ENCODE data around the gene CCDC78.

Gene CCDC78

DNA sequence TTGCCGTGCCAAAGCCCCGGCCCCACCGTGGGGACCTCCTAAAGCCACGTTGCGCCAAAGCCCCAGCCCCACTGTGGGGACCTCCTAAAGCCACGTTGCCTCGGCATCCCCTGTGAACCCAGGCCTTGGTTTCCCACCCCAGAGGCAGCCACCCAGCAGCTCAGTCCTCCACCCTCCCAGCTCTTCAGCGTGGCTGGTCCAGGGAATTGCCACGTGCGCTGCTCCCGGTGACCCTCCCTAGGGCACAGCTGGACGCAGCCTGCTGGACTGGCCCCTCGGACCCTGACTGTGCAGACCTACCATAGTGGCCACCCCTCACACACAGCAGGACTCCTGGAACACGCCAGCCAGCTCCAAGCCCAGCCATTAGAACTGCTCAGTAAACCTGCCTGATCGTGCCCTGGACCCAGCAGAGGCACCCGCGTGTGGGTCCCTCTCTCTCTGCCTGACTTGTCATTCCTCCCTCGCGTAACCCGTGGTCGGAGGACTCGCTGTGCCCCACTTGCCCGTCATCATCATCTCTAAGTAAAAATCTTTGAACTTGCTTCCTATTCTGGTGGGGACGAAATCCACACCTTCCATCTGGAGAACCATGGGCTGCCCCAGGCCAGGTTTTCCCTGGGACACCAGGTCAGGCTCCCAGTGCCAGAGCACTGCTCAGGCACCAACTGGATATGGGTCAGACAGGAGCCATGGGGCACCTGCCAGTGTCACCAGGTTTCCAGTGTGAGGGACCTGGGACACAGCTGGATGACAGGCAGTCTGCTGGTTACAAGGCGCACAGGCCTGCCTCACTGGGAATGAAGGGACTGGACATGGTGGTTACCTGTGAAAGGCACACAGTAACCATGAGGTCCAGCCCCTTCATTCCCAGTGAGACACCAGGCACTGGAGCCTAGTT is 9.0 kb upstream of the CCDC78 start:
- no peaks in the 10 kb centered on the region for H3K27me3 Mint-ChIP-seq
- peak overlapping the region; percentile 95 for H3K27ac Mint-ChIP-seq
- DNase-seq: peak; percentile 31
- H3K4me1 Mint-ChIP-seq (ENCODE audit: low read depth): peaks cover 43% of the 10 kb centered on the region
- peak overlapping the region; percentile 42 for H3K4me3 Mint-ChIP-seq
- H3K36me3 Mint-ChIP-seq (ENCODE audit: low read depth): peaks cover 78% of the 10 kb centered on the region
- H3K9me3 Mint-ChIP-seq: no peaks in the 10 kb centered on the region

DNA sequence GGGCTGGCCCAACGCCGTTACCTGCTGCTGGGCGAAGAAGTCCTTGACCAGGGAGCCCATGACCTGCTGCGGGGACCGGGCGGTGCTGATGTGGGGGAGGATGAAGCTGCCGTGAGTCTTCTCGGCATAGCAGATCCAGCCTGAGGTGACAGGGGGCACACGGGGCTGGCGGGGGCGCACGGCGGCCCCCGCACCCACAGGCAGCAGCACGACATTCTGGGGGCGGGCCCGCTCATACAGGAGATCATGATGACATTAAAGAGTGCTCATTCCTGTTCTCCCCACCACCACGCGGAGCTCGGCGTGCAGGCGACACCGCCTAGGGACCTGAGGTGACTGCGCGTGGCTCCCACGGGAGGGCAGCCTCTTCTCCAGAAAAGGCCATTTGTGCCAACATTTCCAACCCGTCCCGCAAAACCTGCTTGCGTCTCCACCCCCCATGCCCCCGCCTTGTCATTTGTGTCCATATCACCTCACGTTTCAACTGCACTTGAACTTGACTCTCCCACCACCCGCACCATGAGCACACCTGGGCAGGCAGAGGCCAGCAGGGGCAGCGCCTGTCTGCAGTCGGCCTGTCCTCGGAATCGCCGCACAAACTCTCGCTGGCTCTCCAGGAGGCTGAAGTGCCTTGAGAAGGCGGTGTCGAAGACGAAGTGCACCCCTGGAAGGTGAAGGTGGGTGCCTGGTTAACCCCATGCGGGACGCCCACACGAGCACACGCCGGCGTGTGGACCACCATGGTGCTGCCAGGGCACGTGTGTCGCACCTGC is 8.2 kb upstream of the CCDC78 start:
- Mint-ChIP-seq H3K4me1 (ENCODE audit: low read depth) (peaks cover 36% of the 10 kb centered on the region), H3K27me3 (no peaks in the 10 kb centered on the region), H3K9me3 (no peaks in the 10 kb centered on the region), H3K4me3 (no peak overlapping the region), H3K27ac (no peak overlapping the region), H3K36me3 (ENCODE audit: low read depth) (peaks cover 78% of the 10 kb centered on the region)
- no peak for DNase-seq

DNA sequence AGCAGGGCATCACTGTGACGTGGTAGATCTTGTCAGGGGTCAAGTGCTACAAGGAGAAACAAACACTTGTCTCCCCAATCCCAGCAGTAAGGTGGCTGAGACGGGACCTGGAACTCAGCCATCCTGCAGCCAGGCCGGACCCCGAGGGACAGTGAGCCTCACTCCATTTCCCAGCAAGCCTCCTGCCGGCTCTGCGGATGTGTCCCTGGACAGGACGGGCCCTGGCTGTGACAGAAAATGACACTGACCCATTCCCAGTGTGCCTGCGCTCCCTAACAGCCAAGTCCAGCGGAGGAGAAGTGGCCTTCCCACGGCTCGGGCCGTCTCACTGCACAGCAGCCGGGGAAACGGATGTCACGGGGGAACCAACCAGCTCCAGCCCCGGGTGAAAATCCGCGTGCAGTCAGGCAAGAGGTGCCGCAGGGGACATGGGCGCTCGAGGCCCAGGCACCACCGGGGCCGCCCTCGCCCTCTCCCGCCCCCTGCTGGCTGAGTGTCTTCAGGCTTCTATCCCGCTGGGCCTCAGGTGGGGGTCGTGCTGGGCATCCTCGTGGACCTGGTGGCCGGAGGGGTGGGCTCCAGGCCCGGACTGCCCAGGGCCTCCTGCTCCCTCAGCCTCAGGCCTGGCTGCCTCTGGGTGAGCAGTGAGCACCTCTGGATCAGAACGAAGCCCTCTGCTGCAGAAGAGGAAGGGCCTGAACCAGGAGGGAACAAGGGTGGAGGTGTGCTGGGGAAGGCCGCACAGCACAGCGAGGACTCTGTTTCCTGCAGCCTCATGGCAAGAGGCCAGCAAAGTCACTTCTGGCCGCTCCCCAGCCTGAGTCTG is 7.4 kb upstream of the CCDC78 start:
- DNase-seq: peak; percentile 62
- H3K9me3 Mint-ChIP-seq: no peaks in the 10 kb centered on the region
- H3K4me3 Mint-ChIP-seq: no peak overlapping the region
- no peak overlapping the region for H3K27ac Mint-ChIP-seq
- H3K27me3 Mint-ChIP-seq: no peaks in the 10 kb centered on the region
- H3K36me3 Mint-ChIP-seq (ENCODE audit: low read depth): peaks cover 73% of the 10 kb centered on the region
- H3K4me1 Mint-ChIP-seq (ENCODE audit: low read depth): peaks cover 32% of the 10 kb centered on the region

DNA sequence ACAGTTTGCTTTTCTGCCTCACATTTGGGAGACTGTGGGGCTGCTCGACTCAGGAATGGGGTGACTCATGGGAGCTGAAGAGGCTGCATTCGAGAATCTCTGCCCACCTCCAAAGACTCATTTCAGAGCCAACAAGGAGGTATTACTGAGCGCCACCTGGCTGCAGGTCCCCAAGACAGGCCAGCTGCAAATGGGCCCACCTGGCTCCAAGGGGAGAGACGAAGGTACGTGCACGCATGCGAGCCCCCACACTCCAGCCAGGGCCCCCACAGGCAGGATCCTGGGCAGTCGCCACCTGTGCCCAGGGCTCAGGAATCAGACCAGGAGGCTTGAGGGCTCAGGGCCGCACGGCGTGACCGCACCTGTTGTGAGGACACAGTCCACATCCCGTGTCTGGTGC is 6.7 kb upstream of the CCDC78 start:
- no peak for DNase-seq
- Mint-ChIP-seq H3K36me3 (ENCODE audit: low read depth) (peaks cover 69% of the 10 kb centered on the region), H3K27ac (no peak overlapping the region), H3K9me3 (no peaks in the 10 kb centered on the region), H3K4me1 (ENCODE audit: low read depth) (peaks cover 30% of the 10 kb centered on the region), H3K4me3 (no peak overlapping the region), H3K27me3 (no peaks in the 10 kb centered on the region)

DNA sequence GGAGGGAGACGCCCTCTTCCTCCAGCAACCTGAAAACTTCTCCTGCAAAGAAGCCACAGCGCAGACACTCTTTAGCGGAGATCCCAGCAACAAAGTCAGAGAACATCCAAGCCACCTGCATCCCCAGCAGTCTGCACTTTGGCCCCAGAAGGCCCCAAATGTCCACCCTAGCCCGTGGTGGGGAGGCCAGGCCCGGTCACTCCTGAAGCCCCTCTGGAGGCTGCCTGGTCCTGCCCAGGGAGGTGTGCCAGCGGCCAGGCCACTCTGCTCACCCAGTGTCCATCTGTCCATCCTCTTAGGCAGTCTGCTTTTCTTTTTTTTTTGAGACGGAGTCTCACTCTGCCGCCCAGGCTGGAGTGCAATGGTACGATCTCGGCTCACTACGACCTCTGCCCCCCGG is 6.1 kb upstream of the CCDC78 start:
- Mint-ChIP-seq H3K4me3 (no peak overlapping the region), H3K27ac (no peak overlapping the region), H3K4me1 (ENCODE audit: low read depth) (peaks cover 27% of the 10 kb centered on the region), H3K27me3 (no peaks in the 10 kb centered on the region), H3K9me3 (no peaks in the 10 kb centered on the region), H3K36me3 (ENCODE audit: low read depth) (peaks cover 63% of the 10 kb centered on the region)
- DNase-seq: no peak

DNA sequence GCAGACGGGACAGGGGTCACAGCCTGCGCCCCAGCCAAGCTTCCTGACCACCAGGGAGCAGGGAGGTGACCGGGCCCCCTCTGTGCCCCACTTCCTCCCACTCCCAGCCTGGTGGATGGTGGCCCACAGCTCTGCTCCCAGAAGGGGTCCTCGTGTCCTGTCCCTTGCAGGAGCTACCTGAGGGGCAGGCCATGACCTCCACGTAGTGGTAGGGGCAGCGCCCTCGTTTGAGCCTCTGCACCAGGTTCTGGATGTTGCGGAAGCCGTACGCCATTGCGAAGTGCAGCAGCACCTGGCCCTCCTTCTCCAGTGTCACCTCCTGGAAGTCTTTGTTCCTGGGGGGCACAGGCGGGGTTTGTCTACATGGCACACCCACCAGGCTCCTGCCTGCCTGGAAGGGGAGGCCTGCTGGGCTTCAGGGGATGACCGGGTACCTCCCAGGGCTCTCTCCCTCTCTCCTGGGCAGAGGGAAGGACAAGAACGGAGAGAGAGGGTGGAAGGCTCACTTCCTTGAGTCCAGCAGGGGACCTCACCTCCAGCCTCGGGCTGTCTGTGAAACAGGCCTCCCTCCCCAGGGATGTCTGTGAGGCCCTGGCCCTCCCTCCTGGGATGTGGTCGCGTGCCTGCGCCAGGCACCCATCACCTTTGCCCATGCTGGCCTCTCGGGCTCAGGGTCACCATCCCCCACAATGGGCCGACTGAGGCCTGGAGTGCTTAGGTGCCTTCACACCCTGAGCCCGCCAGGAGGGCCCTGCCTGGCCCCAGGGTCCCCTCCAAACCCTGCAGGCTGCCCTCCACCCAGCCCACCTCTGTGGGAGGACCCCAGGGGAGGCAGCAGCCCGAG is 4.6 kb upstream of the CCDC78 start:
- H3K4me3 Mint-ChIP-seq: no peak overlapping the region
- H3K27ac Mint-ChIP-seq: no peak overlapping the region
- no peaks in the 10 kb centered on the region for H3K9me3 Mint-ChIP-seq
- H3K27me3 Mint-ChIP-seq: no peaks in the 10 kb centered on the region
- H3K4me1 Mint-ChIP-seq (ENCODE audit: low read depth): peaks cover 17% of the 10 kb centered on the region
- peaks cover 48% of the 10 kb centered on the region for H3K36me3 Mint-ChIP-seq (ENCODE audit: low read depth)
- DNase-seq: peak; percentile 36

DNA sequence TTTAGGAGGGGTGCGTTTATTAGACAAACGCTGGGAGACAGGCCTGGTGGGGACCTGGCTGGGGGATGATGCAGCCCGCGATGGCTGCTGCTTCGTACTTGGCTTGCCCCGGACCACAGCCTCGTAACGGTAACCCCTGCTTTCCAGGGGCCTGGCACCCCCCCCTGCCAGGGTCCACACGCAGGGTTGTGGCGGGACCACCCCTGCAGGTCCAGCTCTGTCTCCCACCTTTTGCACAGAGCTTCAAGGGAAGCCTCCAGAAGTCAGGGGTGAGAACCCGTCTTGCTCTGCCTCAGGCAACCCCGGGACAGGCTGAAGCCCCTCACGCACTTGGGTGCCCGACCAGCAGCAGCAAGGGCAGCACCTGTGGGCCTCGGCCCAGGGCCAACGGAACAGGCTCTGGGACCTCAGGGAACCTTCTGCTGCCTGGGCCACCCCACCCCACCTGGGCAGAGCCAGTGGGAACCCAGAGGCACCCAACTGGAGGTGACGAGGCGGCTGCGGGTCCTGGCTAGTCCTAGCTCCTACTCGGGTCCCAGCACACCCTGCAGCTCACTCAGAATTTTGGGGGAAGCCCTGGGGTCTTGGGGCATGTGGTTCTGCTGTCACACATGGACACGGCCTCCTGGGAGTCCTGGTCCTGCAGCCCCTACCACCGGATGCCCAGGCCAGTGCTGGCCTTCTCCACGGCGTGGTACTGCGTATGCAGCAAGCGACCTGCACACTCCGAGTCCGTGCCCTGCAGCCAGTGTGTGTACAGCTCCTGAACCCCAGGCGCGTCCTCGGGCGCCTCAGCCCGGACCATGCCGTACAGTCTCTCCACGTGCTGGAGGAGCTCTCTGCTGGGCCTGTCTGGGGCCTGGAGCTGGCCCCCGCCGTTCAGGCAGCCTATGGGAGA is 3.8 kb upstream of the CCDC78 start:
- H3K9me3 Mint-ChIP-seq: no peaks in the 10 kb centered on the region
- DNase-seq: peak; percentile 34
- no peak overlapping the region for H3K27ac Mint-ChIP-seq
- peaks cover 10% of the 10 kb centered on the region for H3K4me1 Mint-ChIP-seq (ENCODE audit: low read depth)
- H3K4me3 Mint-ChIP-seq: peak overlapping the region; percentile 20
- H3K36me3 Mint-ChIP-seq (ENCODE audit: low read depth): peaks cover 42% of the 10 kb centered on the region
- H3K27me3 Mint-ChIP-seq: no peaks in the 10 kb centered on the region

DNA sequence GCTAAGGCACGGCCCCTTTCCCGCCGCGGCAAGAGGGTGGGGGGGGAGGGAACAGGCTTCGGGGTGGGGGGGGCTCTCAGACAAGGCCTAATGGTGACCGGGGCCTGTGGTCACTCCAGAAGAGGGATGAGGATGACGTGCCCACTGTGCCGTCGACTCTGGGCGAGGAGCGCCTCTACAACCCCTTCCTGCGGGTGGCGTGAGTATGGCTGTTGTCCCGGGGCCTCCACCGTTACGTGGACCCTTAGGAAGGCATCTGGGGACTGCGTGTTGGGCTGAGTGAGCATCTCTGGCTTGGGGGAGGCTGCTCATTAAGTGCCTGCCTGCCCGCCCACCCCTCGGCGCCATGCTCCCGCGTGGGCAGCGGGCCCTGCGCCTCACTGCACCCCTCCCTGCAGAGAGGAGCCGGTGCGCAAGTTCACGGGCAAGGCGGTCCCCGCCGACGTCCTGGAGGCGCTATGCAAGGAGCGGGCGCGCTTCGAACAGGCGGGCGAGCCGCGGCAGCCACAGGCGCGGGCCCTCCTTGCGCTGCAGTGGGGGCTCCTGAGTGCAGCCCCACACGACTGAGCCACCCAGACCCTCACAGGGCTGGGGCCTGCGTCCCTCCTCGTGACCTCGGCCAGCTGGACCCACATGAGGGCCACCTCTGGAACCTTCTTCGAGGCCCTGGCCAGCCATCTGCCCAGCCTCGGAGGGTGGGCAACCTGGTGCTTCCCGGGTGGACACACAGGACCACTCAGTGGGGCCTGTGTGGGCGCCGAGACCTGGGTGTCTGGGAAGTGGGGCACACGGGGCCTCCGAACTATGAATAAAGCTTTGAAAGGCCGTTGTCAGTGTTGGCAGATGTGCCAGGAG is 2.9 kb upstream of the CCDC78 start:
- Mint-ChIP-seq H3K27ac (peak overlapping the region; percentile 63), H3K9me3 (no peaks in the 10 kb centered on the region), H3K27me3 (no peaks in the 10 kb centered on the region), H3K36me3 (ENCODE audit: low read depth) (peaks cover 33% of the 10 kb centered on the region), H3K4me1 (ENCODE audit: low read depth) (peaks cover 5% of the 10 kb centered on the region), H3K4me3 (peak overlapping the region; percentile 70)
- DNase-seq: peak; percentile 41

DNA sequence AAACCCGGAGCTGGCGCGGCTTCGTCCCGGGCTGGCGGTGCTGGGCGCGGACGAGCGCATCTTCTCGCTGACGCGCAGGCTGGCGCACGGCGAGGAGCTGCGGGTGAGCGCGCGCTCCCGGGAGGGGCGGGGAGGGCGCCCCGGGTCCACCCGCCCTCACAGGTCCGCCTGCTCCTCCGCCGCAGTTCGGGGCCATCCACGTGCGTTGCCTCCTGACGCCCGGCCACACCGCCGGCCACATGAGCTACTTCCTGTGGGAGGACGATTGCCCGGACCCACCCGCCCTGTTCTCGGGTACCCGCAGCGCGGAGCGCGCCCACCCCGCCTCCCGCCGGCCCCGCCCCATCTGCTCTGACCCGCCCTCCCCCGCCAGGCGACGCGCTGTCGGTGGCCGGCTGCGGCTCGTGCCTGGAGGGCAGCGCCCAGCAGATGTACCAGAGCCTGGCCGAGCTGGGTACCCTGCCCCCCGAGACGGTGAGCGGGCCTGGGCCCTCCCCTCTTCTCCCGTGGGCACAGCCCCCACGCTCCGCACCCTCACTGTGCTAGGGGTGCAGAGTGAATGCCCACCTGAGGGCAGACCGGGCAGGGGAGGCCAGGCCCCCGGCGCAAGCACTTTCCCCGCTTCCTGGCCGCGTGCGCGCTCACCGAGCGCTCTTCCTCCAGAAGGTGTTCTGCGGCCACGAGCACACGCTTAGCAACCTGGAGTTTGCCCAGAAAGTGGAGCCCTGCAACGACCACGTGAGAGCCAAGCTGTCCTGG is 2.1 kb upstream of the CCDC78 start:
- DNase-seq: peak; percentile 79
- Mint-ChIP-seq H3K27ac (peak overlapping the region; percentile 63), H3K4me3 (peak overlapping the region; percentile 70), H3K36me3 (ENCODE audit: low read depth) (peaks cover 31% of the 10 kb centered on the region), H3K9me3 (no peaks in the 10 kb centered on the region), H3K27me3 (no peaks in the 10 kb centered on the region), H3K4me1 (ENCODE audit: low read depth) (peaks cover 5% of the 10 kb centered on the region)

DNA sequence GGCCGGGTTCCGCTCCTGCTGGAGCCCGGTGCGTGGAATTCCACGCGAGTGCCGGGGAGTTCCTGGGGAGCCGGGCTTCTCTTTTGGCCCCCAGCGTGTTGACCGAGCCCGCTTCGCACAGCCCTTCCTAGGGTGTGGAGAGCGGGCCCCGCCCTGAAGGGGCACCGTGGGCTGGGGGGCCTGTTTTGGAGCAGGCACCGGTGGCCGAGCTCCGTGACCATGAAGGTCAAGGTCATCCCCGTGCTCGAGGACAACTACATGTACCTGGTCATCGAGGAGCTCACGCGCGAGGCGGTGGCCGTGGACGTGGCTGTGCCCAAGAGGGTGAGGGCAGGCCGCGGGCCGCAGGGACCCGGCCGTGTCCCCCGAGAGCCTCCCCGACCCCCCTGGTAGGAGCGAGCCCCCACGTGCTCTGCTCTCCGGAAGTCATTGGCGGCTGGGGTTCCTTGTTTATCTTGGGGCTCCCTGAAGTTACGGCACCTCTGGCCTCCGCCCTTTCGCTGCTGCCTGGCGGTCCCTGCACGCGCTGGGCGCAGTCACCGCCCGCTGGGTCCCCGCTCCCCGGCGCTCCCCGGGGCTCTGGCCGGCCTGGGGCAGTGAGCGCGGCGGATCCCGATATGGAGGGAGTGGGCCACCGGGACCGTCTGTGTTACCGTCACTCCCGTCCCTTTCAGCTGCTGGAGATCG is 1.2 kb upstream of the CCDC78 start:
- Mint-ChIP-seq H3K36me3 (ENCODE audit: low read depth) (peaks cover 28% of the 10 kb centered on the region), H3K9me3 (no peaks in the 10 kb centered on the region), H3K4me3 (peak overlapping the region; percentile 70), H3K4me1 (ENCODE audit: low read depth) (peaks cover 9% of the 10 kb centered on the region), H3K27ac (no peak overlapping the region), H3K27me3 (no peaks in the 10 kb centered on the region)
- peak; percentile 64 for DNase-seq

DNA sequence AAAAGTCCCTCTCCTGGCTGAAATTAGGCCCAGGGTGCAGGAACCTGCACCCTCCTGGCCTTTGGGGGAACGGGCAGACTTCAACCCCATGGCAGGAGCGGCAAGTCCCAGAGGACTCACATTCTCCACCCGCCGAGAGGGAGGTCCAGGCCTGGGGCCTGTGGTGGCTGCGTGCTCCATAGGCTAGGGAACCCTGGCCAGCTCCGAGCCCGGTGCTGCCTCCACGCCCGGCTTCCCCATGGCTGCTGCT is 130 bp downstream of the CCDC78 start:
- H3K9me3 Mint-ChIP-seq: no peaks in the 10 kb centered on the region
- H3K4me3 Mint-ChIP-seq: peak overlapping the region; percentile 70
- H3K27ac Mint-ChIP-seq: peak overlapping the region; percentile 73
- DNase-seq: no peak
- peaks cover 12% of the 10 kb centered on the region for H3K4me1 Mint-ChIP-seq (ENCODE audit: low read depth)
- no peaks in the 10 kb centered on the region for H3K27me3 Mint-ChIP-seq
- peaks cover 18% of the 10 kb centered on the region for H3K36me3 Mint-ChIP-seq (ENCODE audit: low read depth)

All from activated T-cell treated with anti-CD3 and anti-CD28 coated beads, Interleukin-2, amount 50 U/mL, for 24 hours (primary cell).